HG03280 (cell line): Measurements from ENCODE around the gene LRRC7.

Source experiments
- ATAC-seq: cut with Tn5 transposase; IDR thresholded peaks from one replicate; pipeline ENCODE4 v1.9.1; 2021; ENCODE audit warnings: mild to moderate bottlenecking, moderate library complexity; ENCODE audit not compliant: unreplicated experiment

The LRRC7 gene

DNA sequence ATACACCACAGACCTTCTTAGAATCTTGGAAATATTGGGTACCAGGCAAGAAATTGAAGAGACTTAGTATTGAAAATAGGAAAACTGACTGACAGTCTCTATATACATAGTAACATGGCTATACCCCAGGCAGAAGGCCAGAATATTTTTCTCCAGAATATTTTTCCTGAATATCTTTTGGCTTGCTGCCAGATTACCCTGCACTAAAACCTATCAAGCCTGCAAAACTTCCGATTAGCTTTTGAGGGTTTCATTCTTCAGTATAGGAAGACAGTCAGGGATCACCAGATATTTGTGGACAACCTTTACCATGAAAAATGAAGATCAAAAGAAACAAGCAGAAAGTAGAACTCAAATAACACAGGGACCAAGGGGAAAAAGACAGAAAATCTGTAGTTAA is 187.9 kb downstream of the LRRC7 start:
- ATAC-seq, result no peak

DNA sequence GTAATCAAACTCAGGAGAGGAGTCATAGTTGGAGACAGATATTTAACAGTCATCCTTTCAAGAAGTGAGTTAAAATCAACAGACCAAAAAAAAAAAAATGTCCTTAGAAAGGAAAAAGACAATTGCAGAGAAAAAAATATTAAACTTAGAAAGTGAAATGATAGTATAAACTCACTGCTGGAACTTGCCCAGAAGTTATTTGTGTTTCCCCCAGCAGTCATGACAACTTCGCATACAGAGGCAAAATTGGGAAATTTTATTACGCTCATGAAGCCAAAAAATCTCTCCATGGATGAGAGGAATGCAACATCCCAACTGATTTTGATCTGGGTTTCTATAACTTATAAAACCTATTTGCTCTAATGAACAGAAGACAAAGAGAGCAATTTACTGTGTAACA is 198.2 kb downstream of the LRRC7 start:
- ATAC-seq, result no peak

- no peak for ATAC-seq
Measured at GRCh38 chr1:69766431-69767180, 198.9 kb downstream of the LRRC7 start.

DNA sequence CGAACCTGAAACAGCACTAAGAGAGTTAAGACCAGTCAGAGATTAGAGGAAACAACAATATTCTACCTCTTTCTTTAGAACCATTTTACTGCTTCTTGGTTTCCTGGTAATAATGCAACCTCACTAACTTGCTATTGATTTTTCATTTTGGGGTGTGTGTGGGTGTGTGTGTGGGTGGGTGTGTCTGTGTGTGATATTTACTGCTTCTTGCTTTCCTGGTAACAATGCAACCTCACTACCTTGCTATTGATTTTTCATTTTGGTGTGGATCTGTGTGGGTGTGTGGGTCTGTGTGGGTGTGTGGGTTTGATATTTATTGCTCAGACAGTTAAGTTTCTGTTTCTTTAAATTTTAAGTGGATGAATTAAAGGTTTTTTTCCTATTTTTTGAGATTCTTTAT is 208.8 kb downstream of the LRRC7 start:
- ATAC-seq, result no peak

DNA sequence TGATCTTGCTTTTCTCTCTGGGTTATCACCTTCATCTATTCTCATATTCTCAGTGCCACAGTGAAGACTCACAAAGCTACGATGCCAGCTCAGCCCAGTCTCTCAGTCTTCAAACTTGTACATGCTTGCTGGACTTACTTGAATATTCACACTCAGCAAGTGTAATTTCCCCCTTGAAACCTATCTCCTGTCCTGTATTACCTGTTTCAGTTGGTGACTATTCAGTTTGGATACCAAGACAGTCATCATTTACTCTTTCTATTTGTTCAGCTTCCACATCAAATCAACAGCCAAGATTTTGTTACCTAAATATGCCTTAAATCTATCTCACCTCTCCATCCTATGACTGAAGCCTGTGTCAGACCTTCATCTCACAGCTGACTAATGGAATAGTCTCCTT is 209.7 kb downstream of the LRRC7 start:
- ATAC-seq, result no peak

DNA sequence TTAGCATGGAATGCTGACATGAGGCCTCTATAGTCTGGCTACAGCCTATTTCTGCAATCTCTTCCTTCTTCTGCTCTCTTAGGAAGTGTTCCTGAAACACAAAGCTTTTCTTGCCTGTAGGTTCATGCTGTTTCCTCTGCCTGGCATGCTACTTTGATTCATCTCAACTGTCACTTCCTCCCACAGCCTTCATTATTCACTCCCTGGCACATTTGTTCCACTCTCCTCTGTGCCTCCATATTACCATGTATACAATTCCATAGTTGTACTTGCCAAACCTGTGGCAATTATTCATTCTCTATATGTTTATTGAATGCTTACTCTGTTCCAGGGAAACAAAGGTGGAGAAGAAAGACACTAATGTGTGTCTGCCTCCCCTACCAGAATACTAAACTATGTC is 210.2 kb downstream of the LRRC7 start:
- ATAC-seq, result no peak

- ATAC-seq, result no peak
Measured at GRCh38 chr1:69787151-69787550, 219.4 kb downstream of the LRRC7 start.

GRCh38 chr1:69791311-69791710 is 223.6 kb downstream of the LRRC7 start:
- no peak for ATAC-seq

- no peak for ATAC-seq
Measured at GRCh38 chr1:69794831-69795230, 227.1 kb downstream of the LRRC7 start.

GRCh38 chr1:69814926-69815325 is 247.2 kb downstream of the LRRC7 start:
- no peak for ATAC-seq

DNA sequence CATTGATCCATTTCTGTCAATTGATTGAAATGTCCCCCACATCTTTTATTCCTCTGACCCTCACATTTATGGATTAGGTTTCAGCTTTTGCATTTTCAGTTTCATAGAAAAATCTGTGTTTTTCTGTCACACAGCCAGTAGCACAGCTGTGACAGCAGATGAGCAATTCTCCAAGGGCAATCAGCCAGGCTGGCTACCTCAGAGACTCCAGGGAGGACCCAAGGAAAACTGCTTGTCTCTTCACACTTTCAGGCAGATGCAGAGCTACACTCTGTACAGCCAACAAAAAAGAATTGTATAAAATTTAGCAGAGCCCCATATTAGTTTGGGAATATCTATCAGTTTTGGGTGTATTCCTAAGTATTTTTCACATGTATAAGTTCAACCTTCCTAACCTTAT is 257.2 kb downstream of the LRRC7 start:
- ATAC-seq, result no peak

- no peak for ATAC-seq
Measured at GRCh38 chr1:69827732-69828131, 260.0 kb downstream of the LRRC7 start.

DNA sequence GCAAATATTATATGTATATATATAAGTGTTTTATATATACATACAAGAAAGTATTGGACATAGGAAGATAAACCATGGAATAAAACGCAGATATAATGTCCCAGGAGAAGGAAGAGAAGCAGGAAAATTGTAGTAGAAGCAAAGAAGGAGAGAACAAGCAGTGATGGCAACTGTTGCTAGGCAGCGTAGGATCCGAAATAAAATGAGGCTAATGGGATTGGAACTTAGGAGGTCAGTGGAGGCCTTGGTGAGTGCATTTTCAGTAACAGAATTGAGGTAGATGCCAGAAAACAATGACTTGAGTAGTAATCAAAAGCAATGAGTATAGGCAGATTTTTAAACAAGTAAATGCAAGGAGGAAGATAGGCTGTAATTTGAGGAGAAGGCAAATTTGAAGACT is 265.8 kb downstream of the LRRC7 start:
- no peak for ATAC-seq

DNA sequence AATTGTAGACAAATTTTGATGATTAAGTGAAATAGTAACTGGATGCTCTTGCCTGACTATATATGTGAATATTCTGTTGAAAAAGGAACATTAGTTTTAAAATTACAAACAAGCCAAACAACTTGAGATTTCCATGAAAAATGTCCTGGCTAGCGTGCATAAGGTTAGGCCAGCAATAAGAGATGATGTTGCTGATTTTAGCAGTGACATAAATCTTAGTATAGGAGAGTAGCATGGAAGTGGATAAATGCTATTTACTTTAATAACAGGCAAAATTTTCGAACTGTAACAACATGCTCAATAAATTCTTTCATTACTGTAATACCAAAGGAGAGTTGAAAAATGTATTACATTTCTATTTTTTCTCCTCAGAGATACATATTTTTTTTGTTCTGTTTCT is 266.6 kb downstream of the LRRC7 start:
- no peak for ATAC-seq

DNA sequence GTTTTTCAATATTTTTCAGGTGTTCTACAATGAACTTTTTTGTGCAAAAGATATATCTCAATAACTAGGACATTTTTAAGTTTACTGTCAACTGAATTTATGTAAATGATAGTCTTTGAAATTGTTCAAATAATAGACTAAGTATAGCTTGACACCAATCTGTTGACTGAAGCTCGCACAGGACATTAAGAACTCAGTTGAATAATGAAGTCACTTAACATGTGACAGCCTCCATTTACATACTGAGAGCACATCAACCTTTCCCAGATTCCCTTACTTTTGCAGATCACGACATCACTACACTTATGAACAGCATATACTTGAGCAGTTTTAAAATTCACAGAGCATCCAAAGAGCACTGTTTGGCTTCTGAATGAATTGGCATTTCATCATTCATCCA is 268.2 kb downstream of the LRRC7 start:
- no peak for ATAC-seq

GRCh38 chr1:69836971-69837636 is 269.4 kb downstream of the LRRC7 start:
- ATAC-seq, result no peak

- ATAC-seq, result no peak
Measured at GRCh38 chr1:69842326-69842725, 274.6 kb downstream of the LRRC7 start.

DNA sequence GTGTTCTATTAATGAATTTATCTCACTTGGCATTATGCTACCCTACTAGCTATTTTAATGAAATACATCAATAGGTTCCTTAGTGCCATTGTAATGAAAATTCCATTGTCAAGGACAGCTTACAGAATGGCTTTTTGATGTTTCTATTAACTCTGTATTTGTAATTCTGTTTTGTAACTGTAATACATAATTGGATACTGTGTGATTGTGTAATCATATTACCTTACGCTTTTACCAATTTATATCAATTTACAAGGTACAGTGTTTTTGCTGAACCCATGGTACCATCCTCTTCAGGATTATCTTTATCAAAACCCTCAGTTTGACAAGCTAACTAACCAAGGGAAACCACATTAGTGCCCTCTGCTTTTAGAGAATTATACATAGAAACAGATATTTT is 277.9 kb downstream of the LRRC7 start:
- no peak for ATAC-seq

DNA sequence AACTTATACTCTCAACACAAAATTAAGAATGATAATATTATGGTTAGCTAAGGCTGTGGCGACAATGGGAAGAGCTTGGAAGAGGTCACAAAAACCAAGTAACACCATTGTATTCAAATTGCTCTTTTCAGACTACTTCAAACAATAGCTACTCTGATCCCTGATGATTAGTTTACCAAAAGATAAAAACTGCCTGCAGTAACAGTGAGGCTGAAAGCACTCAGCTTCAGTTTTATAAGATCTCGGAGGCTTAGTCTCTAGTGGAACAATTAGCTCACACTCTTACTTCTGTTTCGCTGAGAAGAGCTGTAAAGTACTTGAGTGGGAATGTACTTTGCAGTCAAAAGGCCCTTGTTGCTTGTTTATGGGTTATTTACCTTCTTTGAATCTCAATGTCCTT is 278.5 kb downstream of the LRRC7 start:
- ATAC-seq, result no peak

DNA sequence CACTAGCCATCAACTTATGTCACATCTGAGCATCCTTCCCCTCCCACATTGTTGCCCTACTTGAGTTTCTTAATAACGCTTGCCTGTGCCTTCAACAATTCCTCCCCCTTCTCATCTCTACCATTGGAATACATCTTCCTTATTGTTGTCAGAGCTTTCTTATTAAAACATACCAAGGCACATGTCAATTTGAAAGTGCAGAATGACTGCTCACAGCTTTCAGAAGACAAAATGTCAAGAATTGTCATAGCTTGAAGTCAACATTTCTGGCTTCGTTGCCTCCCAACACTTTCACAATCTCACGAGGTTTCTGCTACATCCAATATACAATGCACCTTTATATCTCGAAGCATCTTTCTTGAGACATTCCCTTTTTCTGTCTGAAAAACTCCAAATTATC is 279.9 kb downstream of the LRRC7 start:
- no peak for ATAC-seq

- no peak for ATAC-seq
Measured at GRCh38 chr1:69852151-69852550, 284.4 kb downstream of the LRRC7 start.

GRCh38 chr1:69852706-69853105 is 285.0 kb downstream of the LRRC7 start:
- ATAC-seq, result no peak

DNA sequence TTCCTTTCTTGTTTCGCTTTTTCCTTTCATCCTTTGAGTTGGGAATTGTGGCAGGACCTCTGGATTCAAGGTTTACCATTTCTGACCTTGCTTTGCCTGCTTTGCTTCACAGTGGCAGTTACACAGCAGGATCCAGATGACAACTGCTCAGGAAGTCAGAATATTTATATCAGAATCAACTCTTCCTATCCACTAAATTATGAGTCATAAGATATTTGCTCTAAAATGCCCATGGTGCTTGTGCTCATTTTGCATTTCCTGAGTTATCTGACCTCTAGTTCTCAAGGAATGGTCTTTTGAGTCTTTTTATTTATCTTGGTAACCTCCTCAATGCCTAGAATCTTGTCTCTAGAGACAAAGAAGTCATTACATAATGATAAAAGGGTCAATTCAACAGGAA is 290.8 kb downstream of the LRRC7 start:
- no peak for ATAC-seq
